Activated T-cell treated with anti-CD3 and anti-CD28 coated beads for 48 hours (primary cell): ENCODE measurements around the gene LRRC75A.
"Not testable (repeated sequence)": the region's sequence is repeated elsewhere in the genome, so short reads cannot be mapped to it uniquely, and the experiment has no call there.

Experiments used
- DNase-seq: peaks from one replicate; pipeline ENCODE4 v3.0.0-alpha.2; 2020; ENCODE audit warnings: low read depth

LRRC75A gene

GRCh38 chr17:16472539-16472938 lies 19.5 kb downstream of the LRRC75A start:
- DNase-seq: no peak

GRCh38 chr17:16471295-16471694 lies 20.7 kb downstream of the LRRC75A start:
- no peak for DNase-seq

GRCh38 chr17:16470265-16470664 lies 21.7 kb downstream of the LRRC75A start:
- DNase-seq: no peak

- DNase-seq: no peak
Measured at GRCh38 chr17:16468428-16468992, 23.5 kb downstream of the LRRC75A start.

- DNase-seq: no peak
Measured at GRCh38 chr17:16467886-16468285, 24.1 kb downstream of the LRRC75A start.

GRCh38 chr17:16467044-16467443 lies 24.9 kb downstream of the LRRC75A start:
- DNase-seq: no peak

- DNase-seq: no peak
Measured at GRCh38 chr17:16466407-16466806, 25.6 kb downstream of the LRRC75A start.

GRCh38 chr17:16465861-16466338 lies 26.1 kb downstream of the LRRC75A start:
- DNase-seq: no peak

GRCh38 chr17:16465052-16465312 lies 27.0 kb downstream of the LRRC75A start:
- no peak for DNase-seq

GRCh38 chr17:16464303-16465051 lies 27.5 kb downstream of the LRRC75A start:
- no peak for DNase-seq

GRCh38 chr17:16463358-16464302 lies 28.4 kb downstream of the LRRC75A start:
- DNase-seq: no peak

GRCh38 chr17:16462070-16462864 lies 29.7 kb downstream of the LRRC75A start:
- no peak for DNase-seq

GRCh38 chr17:16461606-16461866 lies 30.5 kb downstream of the LRRC75A start:
- no peak for DNase-seq

GRCh38 chr17:16460796-16461605 lies 31.0 kb downstream of the LRRC75A start:
- DNase-seq: no peak

- no peak for DNase-seq
Measured at GRCh38 chr17:16459855-16460550, 32.0 kb downstream of the LRRC75A start.

- DNase-seq: no peak
Measured at GRCh38 chr17:16459271-16459670, 32.7 kb downstream of the LRRC75A start.

GRCh38 chr17:16456742-16457316 lies 35.2 kb downstream of the LRRC75A start:
- no peak for DNase-seq

GRCh38 chr17:16455997-16456741 lies 35.8 kb downstream of the LRRC75A start:
- DNase-seq: no peak

GRCh38 chr17:16453493-16453851 lies 38.5 kb downstream of the LRRC75A start:
- DNase-seq: no peak

GRCh38 chr17:16452268-16452667 lies 39.7 kb downstream of the LRRC75A start:
- not testable (repeated sequence) for DNase-seq
